CD4-positive, alpha-beta T cell treated with Interleukin-12 subunit alpha and Interleukin-12 subunit beta, for 1 hour (primary cell): ENCODE results near the gene ROR1.

Experiments
- DNase-seq: peaks from one replicate; pipeline ENCODE4 v3.0.0-alpha.2; 2020

The ROR1 gene

DNA sequence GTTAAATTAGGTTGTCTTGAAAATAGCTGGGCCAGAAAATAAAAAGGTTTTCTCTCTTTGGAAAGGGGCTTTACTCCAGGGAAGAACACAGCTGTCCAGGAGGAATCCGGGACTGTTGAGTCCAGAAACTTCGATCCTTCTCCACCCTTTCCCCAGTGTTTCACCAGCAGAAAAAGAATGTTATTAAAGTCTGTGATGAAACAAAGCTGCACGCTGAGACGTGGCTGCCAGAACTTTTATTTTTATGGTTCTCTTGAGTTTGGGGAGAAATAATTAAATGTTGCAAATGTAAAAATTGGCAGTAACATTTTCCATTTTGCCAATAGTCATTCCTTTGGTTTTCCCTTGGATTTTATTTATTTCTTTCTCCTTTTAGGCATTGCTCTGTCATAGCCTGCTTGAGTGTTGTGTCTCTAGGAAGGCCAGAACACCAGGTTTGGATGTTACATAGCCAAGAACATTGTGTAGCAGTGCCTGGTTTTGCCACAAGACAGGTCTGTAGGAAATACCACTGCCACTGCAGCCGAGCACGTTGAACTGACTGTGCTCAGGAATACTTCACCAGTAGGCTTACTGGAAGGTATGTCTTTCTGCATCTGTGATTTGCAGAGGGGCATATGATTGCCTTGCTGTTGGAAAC, 87.4 kb downstream of the ROR1 start:
- DNase-seq, result no peak

GRCh38 chr1:63863145-63863544, 89.3 kb downstream of the ROR1 start:
- DNase-seq, result no peak

DNA sequence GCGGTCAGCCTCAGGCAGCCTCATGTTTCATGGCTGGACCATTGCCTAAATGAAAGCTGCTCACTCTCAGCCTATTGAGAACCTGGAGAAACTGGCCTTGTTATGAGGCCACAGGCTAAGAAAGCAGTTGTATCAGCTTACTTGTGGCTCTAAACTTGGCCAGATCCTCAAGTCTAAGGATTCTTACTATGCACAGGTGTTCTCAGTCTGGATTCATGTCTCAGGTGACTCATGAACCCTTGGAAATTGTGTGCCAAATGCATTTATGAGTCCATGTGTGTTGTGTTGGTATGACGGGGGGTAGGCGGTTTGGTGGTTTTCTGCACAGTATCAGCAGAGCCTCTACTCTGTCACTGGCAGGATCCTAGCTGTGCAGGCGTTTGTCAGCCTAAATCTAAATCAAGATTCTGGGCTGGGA, 90.4 kb downstream of the ROR1 start:
- no peak for DNase-seq

DNA sequence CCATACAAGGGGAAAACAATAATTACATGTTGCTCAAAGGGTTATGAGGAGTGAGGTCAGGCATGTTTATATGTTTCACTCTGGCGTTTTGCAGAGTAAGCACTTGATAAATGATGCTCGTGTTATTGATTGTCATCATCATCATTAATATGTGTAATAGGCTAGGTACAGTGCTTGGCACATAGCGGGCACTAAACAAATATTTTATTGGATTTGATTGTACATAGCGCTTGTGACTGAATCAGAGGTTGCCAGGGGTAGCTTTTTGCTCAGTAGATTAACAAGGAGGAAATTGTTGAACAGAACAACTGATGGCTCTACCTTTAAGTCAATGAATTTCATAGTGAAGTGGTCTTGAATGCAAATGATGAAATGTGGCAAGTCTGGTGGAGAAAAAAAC, 91.7 kb downstream of the ROR1 start:
- DNase-seq, result no peak

DNA sequence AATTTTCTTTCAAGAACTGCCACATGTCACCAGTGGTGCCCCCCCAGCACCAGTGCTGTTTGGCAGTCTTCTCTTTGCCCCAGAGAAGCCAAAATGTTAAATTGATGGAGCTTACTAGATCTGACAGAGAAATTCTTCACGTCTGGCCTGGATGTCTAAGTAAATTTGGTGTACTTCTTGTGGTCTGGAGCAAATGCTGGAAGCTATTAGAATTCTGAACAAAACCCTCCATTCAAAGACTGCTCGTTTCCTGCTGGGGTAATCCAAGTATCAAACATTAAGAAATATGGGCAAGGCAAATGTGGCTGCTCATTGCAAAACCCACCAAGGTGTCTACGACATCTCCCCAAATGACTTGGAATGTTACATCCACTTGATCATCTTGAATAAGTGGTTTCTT, 92.3 kb downstream of the ROR1 start:
- no peak for DNase-seq

- no peak for DNase-seq
Measured at GRCh38 chr1:63867429-63868176, 93.8 kb downstream of the ROR1 start.

DNA sequence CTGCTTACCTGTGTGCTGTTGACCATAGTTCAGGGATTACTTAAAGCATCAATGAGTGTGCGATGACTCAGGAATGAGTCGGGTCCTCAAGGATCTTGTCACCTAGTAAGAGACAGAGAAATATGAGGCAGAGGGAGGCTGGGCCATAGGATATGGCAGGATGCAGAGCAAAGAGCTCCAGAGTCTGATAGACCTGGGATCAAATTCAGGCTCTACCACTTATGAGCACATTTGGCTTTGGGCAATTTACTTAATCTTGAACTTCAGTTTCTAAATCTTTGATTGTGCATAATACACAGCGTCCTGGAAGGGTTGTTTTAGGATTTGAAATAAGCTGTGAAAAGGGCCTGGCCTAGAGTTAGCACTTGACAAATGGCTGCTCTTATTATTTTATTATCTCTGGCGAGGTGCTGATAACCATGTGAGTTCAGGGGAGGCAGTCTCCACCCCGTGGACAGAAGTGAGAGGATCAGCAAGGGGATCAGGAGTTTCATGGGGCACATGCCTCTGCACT, 94.5 kb downstream of the ROR1 start:
- no peak for DNase-seq

GRCh38 chr1:63870152-63870551, 96.3 kb downstream of the ROR1 start:
- DNase-seq, result no peak

DNA sequence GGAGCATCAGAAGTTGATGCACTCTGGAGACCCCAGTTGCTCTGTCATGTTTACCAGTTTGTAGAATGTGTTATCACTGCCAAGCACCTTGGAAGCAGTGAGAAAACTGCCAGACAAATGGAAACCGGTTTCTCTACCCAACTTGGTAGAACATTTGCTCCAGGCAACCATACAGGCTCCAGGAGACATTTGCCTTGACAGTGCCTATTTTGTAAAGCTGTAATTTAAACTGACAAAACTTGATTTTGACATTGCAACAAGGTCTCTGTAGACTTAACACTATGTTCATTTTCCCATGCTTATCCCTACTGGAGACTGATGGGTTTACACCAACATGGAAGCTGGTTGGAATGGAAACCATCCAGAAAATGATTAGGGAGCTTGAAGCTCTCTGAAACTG, 97.6 kb downstream of the ROR1 start:
- no peak for DNase-seq

DNA sequence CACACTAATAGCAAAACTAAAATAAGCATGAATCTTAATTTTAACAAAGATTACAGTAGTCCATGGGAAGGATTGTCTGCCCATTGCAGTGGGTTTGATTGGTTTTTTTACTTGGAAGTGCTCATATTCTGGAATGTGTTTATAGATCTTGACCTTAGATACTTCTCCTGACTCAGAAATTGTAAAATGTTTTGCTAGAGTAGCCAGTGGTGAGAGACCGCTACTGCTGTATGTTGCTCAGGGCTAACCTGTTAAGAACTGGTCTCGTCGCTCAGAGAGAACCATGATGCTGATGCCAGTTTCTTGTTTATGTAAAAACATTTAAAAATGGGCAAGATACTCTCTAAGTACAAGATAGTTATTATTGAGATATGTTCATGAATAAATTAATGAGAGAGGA, 99.9 kb downstream of the ROR1 start:
- no peak for DNase-seq

DNA sequence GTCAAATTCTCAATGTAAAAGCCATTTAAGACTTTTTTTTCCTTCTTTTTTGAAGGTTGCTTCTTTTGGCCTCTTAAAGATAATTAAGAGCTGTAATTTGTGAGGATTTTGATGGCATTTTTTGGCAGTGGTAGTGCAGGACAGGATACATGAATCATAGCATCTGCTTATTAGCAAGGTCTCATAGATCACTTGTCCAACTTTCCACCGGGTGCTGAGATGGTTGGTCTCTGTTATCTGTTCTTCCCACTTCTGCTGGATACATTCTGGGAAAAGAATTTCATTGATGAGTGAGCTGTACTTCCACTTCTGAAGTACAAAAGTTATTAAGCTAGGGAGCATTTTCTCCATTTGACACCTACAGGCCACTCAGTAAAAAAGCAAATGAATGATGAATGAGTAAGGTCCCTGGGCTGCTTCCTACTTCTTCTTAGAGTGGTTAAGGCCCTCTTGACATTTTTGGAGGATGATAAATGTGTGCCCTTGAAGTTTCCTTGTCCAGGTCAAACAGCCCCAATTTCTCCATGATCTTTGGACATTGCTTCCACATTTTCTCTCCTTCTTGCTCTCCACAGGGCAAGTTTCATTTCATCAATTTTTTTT, 100.6 kb downstream of the ROR1 start:
- DNase-seq, result no peak

GRCh38 chr1:63875636-63876035, 101.8 kb downstream of the ROR1 start:
- DNase-seq, result no peak

DNA sequence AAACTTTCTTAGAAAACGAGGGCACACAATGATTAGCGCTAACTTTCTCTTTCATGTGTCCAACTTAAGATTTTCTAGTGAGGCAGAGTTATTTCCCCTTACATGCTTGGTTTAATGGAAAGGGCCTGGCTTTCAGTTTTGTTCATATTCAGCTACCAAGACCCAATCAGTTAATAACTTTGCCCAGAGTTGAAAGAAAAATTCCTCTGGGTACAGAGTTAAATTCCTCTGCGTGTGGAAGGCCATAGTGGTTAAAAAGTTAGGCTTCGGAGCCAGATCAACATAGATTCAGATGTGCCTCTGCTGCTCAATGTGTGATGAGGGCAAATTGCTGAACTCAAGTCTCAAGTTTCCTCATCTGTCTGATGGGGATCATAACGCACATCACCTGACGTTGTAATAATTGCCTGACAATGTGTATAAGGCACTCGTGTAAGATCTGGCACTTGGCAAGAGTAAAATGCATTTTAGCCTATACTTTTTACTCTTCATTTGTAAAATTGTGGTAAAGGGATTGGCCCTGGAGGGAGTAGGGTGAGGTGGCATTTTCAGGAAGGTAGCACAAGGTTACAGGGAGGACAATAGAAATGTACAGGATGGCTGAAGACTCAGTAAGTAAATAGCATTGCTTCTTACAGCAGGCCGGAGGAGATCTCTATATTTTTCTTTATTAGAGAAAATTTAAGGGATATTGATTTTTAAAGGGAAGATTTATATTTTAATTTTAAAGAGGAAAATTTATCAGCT, 103.4 kb downstream of the ROR1 start:
- no peak for DNase-seq

DNA sequence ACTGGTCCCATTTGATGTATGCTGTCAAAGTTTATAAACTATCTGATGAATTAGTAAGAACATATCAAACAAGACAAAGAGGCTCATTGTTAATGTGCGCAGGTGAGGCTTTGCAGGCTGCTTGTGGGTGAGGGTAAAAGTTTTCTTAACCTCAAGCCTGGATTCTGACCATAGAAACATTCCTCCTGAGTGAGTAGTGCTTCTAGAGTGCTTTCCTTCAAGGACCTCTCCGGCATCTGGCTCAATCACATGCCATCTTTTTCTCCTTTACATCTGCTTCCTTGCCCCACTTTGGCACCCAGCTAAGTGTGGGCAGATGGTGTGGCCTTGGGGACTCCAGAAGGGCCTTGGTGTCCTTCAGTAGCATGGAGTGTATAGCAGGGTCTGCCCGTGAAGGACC, 104.0 kb downstream of the ROR1 start:
- no peak for DNase-seq

GRCh38 chr1:63878932-63879331, 105.1 kb downstream of the ROR1 start:
- DNase-seq, result no peak

GRCh38 chr1:63880958-63881576, 107.2 kb downstream of the ROR1 start:
- DNase-seq, result no peak

- no peak for DNase-seq
Measured at GRCh38 chr1:63882048-63882704, 108.4 kb downstream of the ROR1 start.

DNA sequence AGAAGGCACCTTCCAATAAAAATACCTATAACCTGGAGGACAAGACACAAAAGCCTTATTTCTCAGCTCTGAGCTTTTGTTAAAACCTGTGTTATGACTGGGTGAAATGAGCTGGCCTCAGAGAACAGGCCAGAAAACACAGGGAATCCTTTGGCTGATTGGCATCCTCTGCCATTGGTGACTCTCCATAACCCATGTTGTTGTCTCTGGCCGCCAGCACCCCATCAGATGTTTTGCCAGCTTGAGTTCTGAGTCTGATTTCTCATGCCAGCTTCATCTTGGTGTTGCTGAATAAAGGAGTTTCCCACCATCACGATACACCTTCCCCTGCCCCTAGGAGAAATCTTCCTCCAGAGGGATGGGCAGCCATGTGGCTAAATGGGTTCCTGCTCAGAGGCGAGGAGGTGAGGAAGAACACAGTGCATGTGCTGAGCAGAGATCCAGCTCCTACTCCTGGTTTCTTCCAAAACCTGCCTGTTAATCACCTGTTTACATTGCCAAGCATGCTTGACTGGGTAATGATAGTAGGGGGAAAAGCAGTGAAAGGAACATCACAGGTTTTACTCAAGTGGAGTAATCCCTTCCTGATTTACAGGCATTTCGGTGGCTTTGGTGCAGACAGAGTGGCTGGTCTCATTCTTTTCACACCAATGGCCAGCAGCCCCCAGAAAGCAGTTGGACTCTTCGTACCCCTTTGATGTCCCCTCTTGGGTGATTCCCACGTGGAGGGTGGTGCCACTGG, 109.8 kb downstream of the ROR1 start:
- DNase-seq, result no peak

- DNase-seq, result no peak
Measured at GRCh38 chr1:63884486-63884885, 110.7 kb downstream of the ROR1 start.

DNA sequence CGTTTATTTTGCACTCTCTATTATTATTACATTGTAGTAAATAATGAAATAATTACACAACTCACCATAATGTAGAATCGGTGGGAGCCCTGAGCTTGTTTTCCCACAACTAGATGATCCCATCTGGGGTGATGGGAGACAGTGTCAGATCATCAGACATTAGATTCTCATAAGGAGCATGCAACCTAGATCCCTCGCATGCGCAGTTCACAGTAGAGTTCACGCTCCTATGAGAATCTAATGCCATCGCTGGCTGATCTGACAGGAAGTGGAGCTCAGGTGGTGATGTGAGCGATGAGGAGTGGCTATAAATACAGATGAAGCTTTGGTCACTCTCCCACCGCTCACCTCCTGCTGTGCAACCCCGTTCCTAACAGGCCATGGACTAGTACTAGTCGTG, 112.1 kb downstream of the ROR1 start:
- DNase-seq, result no peak

GRCh38 chr1:63886340-63886739, 112.5 kb downstream of the ROR1 start:
- no peak for DNase-seq

GRCh38 chr1:63887809-63888208, 114.0 kb downstream of the ROR1 start:
- DNase-seq, result no peak
